ENCODE data around the gene PDE1C.

The PDE1C gene

GRCh38 chr7:31892099-31892829 is 177.9 kb downstream of the PDE1C start:
- no peak for DNase-seq (ENCODE audit: low spot score)

- no peak for DNase-seq (ENCODE audit: low spot score)
Observed at GRCh38 chr7:31890766-31891165, 179.4 kb downstream of the PDE1C start.

DNA sequence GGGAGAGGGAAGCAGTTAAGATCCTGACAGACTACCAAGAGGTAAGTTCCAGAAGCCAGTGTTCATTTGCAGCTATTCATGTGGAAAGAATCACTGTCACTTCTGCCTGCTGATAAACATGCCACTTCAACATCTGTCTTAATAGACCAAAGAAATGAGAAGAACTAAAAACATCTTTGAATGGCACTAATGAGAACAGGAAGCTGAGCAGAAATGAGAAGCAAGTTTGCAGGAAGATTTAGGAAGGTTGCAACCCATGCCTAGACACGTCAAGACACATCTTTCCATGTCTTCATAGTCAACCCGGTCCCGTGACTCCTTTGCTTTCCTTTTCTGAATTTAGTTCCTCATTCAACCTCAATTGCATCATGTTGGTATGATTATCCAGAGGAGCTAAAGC is 180.0 kb downstream of the PDE1C start:
- DNase-seq (ENCODE audit: low spot score), result no peak

DNA sequence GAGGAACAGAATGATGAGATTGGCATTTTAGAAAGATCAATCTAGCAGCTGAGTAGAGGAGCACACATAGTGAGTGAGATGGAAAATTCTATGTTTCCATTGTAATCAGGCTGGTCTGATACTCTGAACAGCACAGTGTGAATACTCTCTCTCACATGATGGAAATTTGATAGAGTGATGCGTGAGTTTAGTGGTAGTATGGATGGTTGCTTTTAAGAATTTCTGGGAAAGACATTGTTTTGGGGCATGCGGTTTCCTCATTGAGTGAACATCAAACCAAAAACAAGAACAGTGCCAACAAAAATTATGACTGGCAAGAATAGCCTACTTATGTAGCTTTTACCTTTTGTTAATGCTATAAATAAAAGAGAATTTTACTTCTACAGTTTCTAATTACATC is 183.2 kb downstream of the PDE1C start:
- no peak for DNase-seq (ENCODE audit: low spot score)

- DNase-seq (ENCODE audit: low spot score), result no peak
Observed at GRCh38 chr7:31885171-31885570, 185.0 kb downstream of the PDE1C start.

DNA sequence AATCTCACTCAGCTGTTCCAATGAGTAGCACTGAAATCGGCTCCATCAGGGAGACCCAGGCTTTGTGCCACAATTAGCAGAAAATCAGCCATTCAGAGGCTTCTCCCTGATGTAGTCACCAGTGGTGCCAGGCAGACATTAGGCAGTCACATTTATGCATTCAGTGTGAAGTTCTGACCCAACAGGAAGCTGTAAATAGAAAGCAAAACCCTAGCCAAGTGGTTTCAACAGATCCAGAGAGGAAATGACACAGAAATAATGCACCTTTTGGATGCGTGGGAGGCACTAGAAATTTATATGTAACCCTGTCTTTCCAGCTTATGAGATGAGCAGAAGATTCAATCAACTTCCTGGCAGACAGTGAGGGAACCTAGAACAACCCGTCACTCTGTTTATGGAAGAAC is 186.4 kb downstream of the PDE1C start:
- DNase-seq (ENCODE audit: low spot score), result peak; percentile 42

DNA sequence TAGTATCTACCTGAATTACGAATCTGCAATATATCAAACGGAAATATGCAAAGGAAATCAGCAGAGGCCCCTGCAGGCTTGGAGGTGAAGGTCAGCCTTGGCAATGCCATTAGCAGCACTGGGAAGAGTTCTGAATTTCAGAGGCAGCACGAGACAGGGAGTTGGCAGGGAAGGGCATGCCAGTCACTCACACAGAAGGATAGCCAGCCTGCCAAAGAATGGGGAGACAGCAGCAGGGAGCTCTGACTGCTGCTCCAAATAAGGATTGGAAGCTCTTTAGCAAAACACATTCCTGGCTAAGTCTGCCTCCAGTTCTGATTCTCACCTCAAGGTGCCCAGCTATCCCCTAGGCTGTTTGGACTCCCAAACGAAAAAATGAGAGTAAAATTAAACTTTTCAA is 188.0 kb downstream of the PDE1C start:
- DNase-seq (ENCODE audit: low spot score), result peak; percentile 85

GRCh38 chr7:31878875-31879274 is 191.3 kb downstream of the PDE1C start:
- DNase-seq (ENCODE audit: low spot score), result no peak

- DNase-seq (ENCODE audit: low spot score), result no peak
Observed at GRCh38 chr7:31875424-31875823, 194.8 kb downstream of the PDE1C start.

GRCh38 chr7:31874631-31875386 is 195.4 kb downstream of the PDE1C start:
- DNase-seq (ENCODE audit: low spot score), result no peak

GRCh38 chr7:31873816-31874597 is 196.2 kb downstream of the PDE1C start:
- no peak for DNase-seq (ENCODE audit: low spot score)

DNA sequence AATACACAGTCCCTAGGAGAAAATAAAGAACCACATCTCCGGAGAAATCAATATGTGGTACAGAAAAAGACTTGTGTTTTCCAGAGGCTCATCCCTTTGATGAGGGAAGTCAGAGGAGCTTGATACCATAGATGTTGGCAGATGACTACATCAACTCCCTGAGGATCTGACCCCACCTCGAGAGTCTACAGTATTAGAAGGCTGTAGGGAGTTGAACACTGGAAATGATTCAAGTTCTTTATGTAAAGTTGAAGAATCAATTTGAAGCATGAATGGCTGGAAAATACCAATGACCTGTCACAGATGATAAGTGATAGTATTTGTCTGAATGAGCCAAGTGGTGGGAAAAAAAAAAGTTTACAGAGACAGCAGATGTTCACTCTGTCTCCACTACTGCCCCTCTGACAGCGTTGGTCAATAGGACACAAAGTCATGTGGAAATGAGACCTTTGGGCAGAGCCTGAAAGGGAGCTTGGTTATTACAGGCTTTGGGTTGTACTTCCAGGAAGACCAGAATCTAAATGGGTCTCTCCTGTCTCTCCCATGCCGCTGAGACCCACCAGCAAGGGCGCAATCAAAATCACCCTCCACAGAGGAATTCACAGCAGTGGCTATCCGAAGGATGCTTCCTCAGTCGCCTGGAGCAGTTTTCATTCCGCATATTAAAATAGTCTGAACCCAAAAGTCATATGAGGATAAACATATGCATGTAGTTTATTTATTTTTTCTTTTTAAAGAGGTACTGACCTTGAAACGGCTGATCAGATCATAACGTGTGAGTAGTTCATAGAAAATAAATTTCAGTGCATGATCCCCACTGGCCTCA is 197.4 kb downstream of the PDE1C start:
- no peak for DNase-seq (ENCODE audit: low spot score)

GRCh38 chr7:31864646-31865045 is 205.6 kb downstream of the PDE1C start:
- DNase-seq (ENCODE audit: low spot score), result no peak

- DNase-seq (ENCODE audit: low spot score), result no peak
Observed at GRCh38 chr7:31860925-31861324, 209.3 kb downstream of the PDE1C start.

- no peak for DNase-seq (ENCODE audit: low spot score)
Observed at GRCh38 chr7:31858055-31858454, 212.2 kb downstream of the PDE1C start.

DNA sequence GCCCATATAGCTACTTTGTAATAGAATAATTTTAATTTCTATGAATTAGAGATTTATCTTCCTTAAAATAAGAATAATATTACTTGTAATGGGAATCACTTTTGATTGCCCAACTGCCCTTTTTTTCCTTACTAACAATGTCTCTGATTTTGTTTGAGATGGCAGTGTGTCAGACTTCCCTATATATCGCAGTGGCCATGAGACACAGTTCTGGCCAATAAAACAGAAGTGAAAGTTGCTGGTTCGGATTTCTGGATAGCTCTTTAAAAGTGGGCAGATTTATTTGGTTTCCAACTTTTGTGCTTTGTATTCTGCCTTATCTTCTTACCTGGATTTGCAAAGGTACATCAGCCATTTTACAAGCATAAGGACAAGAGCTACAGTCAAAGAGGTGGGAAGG is 213.0 kb downstream of the PDE1C start:
- DNase-seq (ENCODE audit: low spot score), result no peak

DNA sequence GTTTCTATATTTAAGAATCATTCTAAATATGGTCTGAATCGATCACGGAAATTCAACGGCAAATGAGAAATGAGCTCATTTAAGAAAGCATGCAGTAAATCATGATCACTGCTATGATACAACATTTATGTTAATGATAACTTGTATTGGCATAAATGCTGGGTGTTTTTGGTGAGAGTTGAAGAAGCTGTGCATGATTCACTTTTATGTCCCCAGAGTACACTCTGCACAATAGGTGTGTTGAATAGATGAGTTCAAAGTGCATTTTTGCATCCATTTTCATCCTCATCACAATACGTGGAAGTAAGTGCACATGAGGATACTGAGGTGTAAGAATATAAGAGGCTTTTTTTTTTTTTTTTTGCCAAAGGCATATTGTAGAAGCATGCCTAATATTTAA is 213.9 kb downstream of the PDE1C start:
- DNase-seq (ENCODE audit: low spot score), result no peak

DNA sequence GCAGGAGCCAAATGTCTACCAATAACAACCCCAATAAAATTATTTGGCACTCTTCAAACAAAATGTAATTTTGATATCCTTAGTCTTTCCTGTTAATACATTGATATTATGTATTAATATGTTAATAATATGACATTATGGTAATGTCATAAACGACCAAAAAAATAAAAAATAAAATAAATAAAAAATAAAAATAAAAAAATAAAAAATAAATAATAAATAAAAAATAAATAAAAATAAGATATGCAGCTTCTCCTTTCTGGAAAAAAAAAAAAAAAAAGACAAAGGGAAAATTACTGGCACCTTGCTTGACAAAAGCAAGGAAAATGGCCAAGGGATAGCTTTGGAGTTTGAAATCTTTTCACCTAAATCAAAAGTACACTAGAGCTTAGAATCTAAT is 214.7 kb downstream of the PDE1C start:
- no peak for DNase-seq (ENCODE audit: low spot score)

- DNase-seq (ENCODE audit: low spot score), result no peak
Observed at GRCh38 chr7:31853380-31853779, 216.8 kb downstream of the PDE1C start.

- DNase-seq (ENCODE audit: low spot score), result no peak
Observed at GRCh38 chr7:31852462-31852861, 217.7 kb downstream of the PDE1C start.

DNA sequence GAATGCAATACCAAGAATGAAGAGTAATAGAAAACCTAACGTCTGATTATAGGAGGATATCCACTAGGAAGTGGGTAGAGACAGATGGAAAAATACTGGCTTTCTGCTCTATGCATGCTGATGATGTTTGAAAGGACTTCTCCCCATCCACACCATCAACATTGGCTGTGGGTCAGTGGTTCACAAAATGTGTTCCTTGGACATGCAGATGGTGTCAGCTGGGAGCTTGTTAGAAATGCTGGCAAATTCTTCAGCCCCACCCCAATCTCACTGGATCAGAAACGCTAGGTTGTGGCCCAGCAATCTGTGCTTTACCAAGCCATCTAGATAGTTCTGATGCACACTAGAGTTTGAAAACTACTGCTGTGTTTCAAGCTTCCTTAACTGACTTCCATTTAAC is 219.1 kb downstream of the PDE1C start:
- DNase-seq (ENCODE audit: low spot score), result peak; percentile 1

DNA sequence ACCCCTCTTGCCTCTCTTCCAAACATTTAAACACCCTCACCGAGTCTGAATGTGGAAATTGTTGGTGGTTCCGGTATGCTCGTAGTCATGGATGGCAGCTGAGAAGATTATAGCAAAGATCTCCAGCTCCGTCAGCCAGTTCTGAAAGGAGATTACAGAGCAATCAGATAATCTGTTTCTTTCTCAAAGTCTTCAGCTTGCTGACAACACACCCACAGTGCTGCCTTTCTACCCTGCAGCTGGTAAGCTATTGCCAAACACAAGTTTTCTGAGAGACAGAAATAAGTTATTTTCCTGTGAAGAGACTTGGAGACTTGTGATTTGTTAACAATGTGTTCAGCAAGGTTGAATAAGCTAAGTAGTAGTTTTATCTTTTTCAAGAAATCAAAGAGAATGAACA is 219.6 kb downstream of the PDE1C start:
- DNase-seq (ENCODE audit: low spot score), result no peak

Measured in cerebellar cortex (tissue), 1 donor.